SIG-M5 treated with dmso at 0.1 percent for 504 hours (cell line): ENCODE measurements around the gene PHEX.

ENCODE experiments used
- DNase-seq: peaks from one replicate; lab custom pipeline; 2025; ENCODE audit not compliant: unreplicated experiment; lab: John Stamatoyannopoulos, UW

The PHEX gene

DNA sequence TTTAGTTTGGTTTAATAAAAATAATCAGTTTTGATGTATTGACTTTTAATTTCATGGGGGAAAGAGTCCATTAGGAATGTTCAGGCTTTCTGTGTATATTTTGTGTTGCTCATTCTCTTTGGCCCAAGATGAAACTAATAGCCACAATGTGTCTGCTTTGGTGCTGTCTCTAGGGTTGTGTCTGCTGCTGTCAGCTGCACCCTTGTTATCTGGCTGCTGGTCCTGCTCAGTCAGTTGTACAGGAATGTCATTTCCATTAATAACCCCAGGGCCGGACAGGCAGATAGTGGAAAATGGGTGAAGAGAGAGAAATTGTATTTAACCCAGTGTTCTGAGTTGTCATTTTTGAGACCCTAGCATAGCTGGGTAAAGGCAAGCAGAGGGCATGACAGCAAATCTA lies 115.1 kb downstream of the PHEX start:
- DNase-seq: no peak

DNA sequence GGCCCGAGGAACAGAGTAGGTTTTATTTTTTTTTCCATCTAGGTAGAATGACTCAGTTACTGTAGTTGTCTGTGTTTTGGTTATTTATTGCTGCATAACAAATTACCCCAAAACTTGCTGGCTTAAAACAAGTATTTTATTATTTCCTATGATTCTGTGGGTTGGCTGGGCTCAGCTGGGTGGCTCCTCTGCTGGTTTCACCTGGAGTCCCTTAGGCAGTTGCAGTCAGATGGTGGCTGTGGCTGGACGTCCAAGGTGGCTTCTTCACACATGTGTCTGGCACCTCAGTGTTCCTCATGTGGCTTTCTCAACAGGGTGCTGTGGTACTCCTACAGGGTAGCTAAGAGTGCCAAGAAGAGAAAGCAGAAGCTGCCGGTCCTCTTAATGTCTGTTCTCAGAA lies 115.8 kb downstream of the PHEX start:
- DNase-seq: no peak

DNA sequence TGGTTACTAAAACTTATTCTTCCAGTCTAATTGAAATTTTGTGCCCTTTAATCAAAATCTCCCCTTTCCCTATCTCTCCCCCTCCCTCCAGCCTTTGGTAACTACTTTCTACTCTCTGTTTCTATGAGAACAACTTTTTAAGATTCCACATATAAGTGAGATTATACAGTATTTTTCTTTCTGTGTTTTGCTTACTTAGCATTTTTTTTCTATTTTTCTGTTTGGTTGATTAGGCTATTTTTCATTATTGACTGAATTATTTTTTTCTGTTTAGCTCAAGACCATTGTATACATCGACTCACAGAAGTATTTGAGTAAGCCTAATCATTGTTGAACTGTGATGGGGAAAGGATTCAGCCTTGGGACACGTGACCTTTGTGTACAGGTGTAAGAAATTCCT lies 116.4 kb downstream of the PHEX start:
- no peak for DNase-seq

DNA sequence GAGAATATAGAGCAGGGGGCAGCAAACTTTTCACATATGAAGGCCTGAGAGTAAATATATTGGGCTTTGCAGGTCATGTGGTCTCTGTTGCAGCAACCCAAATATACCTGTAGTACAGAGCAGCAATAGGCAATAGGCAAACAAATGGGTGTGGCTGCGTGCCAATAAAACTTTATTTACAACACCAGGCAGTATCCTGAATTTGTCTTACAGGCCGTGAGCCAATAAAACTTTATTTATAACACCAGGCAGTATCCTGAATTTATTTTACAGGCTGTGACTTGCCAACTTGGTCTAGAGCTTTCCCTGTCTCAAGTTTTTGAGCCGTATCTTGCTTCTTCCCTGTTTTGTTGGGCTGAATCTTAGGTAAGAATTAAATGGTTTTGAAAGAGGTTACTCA lies 118.2 kb downstream of the PHEX start:
- no peak for DNase-seq

- no peak for DNase-seq
Measured at GRCh38 chrX:22155126-22155525, 123.0 kb downstream of the PHEX start.

- no peak for DNase-seq
Measured at GRCh38 chrX:22159071-22159470, 126.9 kb downstream of the PHEX start.

GRCh38 chrX:22163326-22163725 lies 131.2 kb downstream of the PHEX start:
- DNase-seq: no peak

DNA sequence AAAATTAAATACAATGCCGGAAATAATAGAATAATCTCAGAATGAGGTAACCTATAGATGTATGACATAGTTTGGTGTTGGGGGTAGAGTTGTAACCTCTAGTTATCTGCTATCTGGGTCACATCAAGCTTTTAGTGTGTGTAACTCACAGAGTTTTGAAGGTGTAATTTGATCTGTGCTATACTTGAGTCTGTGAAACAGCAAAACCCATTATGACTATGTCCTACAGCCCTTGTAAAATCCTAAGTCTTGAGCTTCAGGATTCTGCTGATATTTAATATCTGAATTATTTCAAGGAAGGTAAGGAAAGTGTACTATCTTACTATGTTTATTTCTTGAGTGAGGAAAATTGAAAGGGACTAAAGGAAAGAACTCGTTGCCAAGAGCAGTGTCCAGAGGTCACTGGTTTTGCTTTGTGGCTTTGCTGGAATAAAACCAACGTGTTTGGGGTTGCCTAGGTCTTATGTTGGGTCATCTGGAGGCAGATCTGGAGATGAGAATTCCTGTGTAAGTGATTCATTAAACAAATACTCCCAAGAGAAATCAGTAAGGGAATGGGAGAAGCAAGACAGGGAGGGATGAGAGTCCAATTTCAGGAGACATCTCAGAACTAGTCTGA lies 132.8 kb downstream of the PHEX start:
- DNase-seq: no peak

DNA sequence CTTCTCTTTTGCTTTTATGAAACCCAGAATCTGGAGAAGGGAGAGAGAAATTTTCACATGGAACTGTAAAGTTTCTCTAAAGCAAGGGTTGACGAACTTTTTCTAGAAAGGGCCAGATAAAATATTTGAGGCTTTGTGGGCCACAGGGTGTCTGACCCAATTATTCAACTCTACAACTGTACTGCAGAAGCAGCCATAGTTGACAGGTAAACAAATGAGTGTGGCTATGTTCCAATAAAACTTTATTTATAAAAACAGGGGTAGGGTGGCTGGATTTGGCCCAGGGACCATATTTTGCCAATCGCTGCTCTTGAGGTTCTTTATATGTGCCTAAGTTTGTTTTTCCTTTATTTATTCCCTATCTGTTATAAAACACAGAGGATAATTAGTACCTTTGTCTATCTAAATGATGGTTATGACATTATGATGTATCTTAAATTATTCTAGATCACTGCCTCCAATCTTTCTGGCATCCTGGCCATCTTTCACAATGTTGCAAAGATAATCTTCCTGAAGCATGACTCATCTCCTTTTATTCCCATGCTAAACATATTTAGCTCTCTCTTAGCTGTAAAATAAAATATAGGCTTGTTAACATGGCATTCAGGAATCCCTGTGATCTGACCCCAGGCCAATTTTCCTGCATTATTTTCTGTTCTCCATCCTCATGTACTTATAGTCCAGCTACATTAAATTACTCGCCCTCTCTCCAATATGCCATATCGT lies 133.8 kb downstream of the PHEX start:
- DNase-seq: no peak

DNA sequence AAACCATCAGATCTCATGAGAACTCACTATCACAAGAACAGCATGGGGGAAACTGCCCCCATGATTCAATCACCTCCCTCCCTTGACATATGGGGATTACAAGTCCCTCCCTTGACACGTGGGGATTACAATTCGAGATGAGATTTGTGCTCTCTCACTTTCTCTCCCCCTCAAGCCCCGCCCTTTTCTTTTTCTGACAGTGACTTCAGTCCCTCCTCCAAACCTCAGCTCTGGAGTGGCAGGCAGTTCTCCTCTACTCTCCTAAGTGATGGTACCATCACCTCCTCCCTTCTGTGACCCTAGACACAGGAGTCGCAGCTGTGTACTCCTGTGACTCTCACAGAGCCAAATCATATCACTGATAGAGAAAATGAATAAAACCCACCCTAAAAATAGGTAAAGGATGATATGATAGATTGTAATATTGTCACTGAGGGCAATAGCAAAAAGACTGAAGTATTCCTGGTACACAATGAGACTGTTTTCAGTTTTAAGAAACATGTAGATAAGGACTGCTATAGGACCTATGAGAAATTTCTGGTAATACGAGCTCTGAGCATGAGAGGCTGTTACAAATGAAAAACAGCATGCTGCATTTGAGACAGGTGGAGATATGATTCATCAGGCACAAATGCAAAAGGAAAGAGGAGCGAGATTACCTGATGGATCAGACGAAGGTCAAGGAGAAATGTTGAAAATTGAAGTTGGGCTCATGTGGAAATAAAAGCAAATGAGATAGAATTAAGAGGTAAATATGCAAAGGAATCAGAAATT lies 139.3 kb downstream of the PHEX start:
- no peak for DNase-seq

DNA sequence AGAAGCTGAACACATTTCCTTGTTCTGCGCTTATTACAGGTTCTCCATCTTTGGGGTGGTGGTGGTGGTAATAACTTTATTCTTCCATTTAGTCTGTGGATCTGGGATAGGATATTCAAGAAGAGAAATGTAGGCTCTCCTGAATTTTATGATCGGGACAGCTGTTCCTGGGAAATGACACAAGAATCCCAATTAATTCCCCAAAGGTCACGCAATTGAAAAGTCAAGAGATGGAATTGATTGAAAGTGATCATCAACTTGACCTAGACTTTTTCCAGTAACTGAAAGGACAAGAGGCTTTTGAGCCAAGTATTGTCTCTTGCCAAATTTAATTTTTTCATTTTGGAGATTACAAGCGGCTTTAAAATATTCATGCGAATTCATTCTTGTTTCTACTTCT lies 141.8 kb downstream of the PHEX start:
- no peak for DNase-seq

GRCh38 chrX:22177950-22178515 lies 145.9 kb downstream of the PHEX start:
- DNase-seq: no peak

DNA sequence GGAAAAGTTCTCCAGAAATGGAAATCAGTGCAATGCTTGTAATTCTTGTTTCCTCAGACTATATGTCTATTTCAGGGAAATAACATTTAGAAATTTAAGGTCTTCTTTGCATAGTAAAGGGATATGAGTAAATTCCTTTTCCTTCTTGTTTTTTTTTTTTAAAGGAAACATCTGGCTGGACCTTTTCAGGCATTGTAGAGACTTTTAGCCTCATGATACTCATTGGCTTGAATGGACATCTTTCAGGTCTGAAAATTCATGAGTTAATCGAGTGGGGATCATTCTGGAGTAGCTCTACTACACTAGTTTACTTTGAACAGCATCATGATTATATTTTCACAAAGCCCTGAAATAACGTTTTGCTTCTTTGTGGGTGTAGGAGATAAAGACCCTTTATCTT lies 152.0 kb downstream of the PHEX start:
- DNase-seq: no peak

GRCh38 chrX:22186165-22186564 lies 154.0 kb downstream of the PHEX start:
- no peak for DNase-seq

DNA sequence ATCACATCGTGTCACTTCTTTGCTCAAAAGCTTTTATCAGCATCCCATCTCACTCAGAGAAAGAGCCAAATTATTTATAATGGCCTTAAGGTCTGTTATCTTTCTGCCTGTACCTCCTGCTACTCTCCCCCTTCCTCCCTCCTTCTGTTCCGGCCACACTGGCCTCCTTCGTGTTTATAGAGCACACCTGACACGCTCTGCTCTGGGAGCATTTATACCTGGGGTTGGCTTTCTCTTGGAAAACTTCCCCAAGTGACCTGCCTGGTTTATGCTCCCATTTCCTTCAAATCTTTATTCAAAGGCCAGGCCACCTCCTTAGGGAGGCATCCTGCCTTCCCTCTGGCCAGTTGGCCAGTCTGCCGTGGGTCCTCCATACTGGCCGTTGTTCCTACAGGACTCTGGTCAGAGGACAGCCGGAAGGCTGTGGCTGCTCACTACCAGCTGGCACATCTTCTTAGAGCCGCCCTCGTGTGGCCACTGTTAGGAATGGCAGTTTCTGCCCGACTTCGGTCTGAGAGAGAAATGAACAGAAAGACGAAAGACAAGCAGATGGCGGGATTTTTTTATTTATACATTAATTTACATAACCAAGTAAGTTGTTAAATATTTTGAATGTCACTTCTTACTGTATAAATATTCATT lies 160.4 kb downstream of the PHEX start:
- DNase-seq: peak; percentile 41

DNA sequence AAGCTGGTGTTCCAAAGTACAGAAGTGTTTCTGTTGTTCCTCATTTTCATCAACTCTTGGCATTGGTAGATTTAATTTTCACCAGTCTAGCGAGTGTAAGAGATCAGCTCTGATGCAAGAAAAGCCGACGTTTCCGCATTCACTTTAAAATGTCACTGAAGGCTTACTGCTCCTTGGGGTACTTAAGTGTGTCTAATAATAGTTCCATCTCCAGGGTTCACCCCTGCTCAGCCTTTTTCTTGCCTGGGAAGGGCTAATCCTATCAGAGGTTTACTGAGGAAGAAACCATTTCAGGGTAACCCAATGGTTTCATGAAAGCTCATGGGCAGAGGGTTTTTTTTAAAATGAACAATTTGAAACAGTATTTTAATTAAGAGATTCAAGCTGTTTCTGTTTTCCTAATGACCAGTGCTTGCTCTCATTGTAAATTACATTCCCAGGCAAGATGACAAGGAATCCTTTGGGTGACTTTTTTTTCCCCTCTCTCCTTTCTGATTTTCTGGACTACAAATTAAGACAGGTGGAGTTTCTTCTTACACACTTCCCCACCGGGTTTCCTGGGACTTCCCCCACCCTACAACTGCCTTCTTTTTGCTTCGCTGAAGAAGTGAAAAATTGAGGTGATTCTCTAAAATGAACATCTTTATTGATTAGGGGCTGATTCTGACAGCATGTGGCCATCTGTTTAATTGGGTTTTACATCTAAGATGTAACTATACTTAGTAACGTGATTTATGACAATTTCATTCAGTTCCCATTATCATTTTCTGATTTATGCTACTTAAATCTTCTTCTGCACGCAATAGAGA lies 161.9 kb downstream of the PHEX start:
- no peak for DNase-seq

DNA sequence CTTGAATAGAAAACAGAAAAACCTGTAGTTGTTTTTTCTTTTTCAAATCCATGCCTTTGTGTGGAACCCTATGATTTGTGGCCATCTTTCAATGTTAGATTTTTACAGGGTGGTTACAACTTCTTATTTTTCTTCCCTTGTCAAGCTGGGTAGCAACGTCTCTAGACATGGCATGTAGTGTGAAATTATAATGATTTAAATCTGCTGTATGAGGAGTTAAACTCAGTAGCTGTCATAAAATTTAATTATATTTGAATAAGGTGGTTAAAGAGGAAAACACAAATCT lies 162.5 kb downstream of the PHEX start:
- no peak for DNase-seq

- DNase-seq: no peak
Measured at GRCh38 chrX:22196149-22196548, 164.0 kb downstream of the PHEX start.

GRCh38 chrX:22202251-22202650 lies 170.1 kb downstream of the PHEX start:
- DNase-seq: no peak

DNA sequence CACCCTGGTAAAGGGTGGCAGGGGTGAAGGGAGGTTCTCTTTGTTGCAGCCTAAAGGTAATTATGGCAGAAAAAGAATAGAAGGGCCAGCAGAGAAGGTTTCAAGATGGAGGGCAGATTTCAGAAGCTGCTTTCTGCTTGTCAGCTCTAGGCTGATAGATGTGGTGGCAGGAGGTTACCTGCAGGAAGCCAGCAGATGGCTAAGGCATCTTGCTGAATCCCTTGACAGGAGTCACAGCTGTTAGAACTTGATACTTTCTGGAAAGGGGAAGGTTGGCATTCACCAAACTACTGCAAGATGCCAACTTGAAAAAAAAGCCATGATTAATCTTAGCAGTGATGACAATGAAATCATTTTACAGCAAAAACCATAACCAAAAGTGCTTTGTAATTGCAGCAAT lies 171.1 kb downstream of the PHEX start:
- DNase-seq: no peak

- DNase-seq: no peak
Measured at GRCh38 chrX:22206781-22207180, 174.7 kb downstream of the PHEX start.
